GM23338 (cell line): ENCODE data around the gene CNTN3.

Source experiments
- EZH2 ChIP-seq: fragments of 200-600 bp; sonication (generic); IDR thresholded peaks from one replicate; pipeline ENCODE4 v1.8.0; 2017; ENCODE audit warnings: antibody characterized with exemption, mild to moderate bottlenecking, low read depth; ENCODE audit not compliant: unreplicated experiment
- JUNB ChIP-seq: IDR thresholded peaks from one replicate; pipeline ENCODE4 v1.6.1; 2016; ENCODE audit warnings: antibody characterized with exemption; ENCODE audit not compliant: unreplicated experiment
- REST ChIP-seq: IDR thresholded peaks from one replicate; pipeline ENCODE4 v1.6.1; 2018; ENCODE audit warnings: antibody characterized with exemption; ENCODE audit not compliant: unreplicated experiment
- TF ChIP-seq, protein P1 (sequence below), 2 experiments: fragments of 200-600 bp in 1 of 2; sonication (generic) in 1 of 2; conservative IDR thresholded peaks; 2 replicates each; pipeline versions ENCODE4 v1.5.1 to v1.6.1; 2016 to 2017; ENCODE audit warnings: antibody characterized with exemption in 2 of 2, low read depth in 2 of 2, mild to moderate bottlenecking in 2 of 2, moderate library complexity in 1 of 2

DNA sequence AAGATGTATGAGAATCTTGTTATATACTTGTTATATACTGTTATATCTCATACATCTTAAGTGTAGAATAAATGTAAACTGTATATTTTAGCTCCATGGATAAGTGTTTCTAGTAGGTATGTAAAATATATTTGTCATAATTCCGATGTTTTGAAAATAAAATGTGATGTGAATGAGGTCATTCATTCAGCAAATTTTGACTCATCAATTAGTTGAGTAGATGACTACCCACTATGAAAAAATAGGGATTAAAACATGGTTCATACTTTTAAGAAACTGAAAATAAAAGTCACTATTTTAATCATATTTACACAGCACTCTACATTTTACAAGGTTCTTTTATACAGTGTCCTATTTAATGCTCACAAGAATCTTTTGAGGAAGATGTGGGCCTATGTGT is 28.4 kb upstream of the CNTN3 start:
- TF ChIP-seq REST = no peak
- TF ChIP-seq, protein P1, sequence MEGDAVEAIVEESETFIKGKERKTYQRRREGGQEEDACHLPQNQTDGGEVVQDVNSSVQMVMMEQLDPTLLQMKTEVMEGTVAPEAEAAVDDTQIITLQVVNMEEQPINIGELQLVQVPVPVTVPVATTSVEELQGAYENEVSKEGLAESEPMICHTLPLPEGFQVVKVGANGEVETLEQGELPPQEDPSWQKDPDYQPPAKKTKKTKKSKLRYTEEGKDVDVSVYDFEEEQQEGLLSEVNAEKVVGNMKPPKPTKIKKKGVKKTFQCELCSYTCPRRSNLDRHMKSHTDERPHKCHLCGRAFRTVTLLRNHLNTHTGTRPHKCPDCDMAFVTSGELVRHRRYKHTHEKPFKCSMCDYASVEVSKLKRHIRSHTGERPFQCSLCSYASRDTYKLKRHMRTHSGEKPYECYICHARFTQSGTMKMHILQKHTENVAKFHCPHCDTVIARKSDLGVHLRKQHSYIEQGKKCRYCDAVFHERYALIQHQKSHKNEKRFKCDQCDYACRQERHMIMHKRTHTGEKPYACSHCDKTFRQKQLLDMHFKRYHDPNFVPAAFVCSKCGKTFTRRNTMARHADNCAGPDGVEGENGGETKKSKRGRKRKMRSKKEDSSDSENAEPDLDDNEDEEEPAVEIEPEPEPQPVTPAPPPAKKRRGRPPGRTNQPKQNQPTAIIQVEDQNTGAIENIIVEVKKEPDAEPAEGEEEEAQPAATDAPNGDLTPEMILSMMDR (conservative IDR thresholded peaks at IDR 0.05; ENCODE audit: low read depth in 2 of 2) = no peak
- no peak for TF ChIP-seq EZH2
- TF ChIP-seq JUNB = no peak
